HCT116 (cell line): ENCODE data around the gene STAG1. TPM values are rescaled to one million over a fixed set of nuclear protein-coding genes. Genes with fewer than 3 reads are reported as not detected.

Source experiments
- ATAC-seq: fragments of 200-7000 bp; cut with Tn5 transposase; 2 replicates; pipeline ENCODE4 v1.9.1; 2020; ENCODE audit warnings: mild to moderate bottlenecking, moderate library complexity
- BruUV-seq: library from RNA; stranded (reverse); fragments of 400-500 nt; replicated peaks from 2 replicates; lab custom pipeline; 2021; lab: Mats Ljungman, UMichigan
- CTCF ChIA-PET: fragments of 300-600 bp; sonication (Branson Sonifier 250); formaldehyde crosslinking; loops from one replicate; lab custom pipeline; 2021; ENCODE audit warnings: antibody characterized with exemption; lab: Charles Lee
- POLR2A ChIA-PET: fragments of 300-600, 350-600 bp; sonication (Branson Sonifier 250); formaldehyde crosslinking; loops from one replicate; lab custom pipeline; 2021; ENCODE audit warnings: antibody characterized with exemption; lab: Charles Lee
- RAD21 ChIA-PET, 2 experiments: fragments of 300-600 bp; sonication (Branson Sonifier 250); formaldehyde crosslinking; loops; one replicate each; lab custom pipeline; 2023; ENCODE audit warnings: low total read pairs in 2 of 2; ENCODE audit not compliant: uncharacterized antibody in 2 of 2, unreplicated experiment in 2 of 2, low non-redundant PET in 1 of 2; lab: Charles Lee
- DNase-seq: peaks from one replicate; pipeline ENCODE4 v3.0.0-alpha.2; 2010; ENCODE audit warnings: low read depth, low spot score
- H2AFZ ChIP-seq: fragments of 200-600 bp; shearing (Covaris generic), sonication (generic); 2 replicates; pipeline ENCODE4 v1.6.1; 2017; ENCODE audit warnings: low read depth, mixed run types, mixed read lengths, antibody characterized with exemption, low read length; ENCODE audit not compliant: poor library complexity, severe bottlenecking
- H3K27ac ChIP-seq: 2 replicates; pipeline ENCODE4 v1.5.1; 2012; ENCODE audit warnings: low read depth, low read length
- H3K27me3 ChIP-seq: fragments of 200-600 bp; sonication (generic); 2 replicates; pipeline ENCODE4 v1.6.1; 2016; ENCODE audit warnings: mixed run types, low read length, mixed read lengths; ENCODE audit not compliant: insufficient read depth
- H3K36me3 ChIP-seq, 2 experiments: fragments of 200-500 bp in 1 of 2; fragments of 200-600 bp in 1 of 2; sonication (Bioruptor generic) in 1 of 2; sonication (generic) in 1 of 2; 2 replicates each; pipeline versions ENCODE4 v1.5.1 to v1.6.1; 2014 to 2016; ENCODE audit warnings: low read length in 2 of 2, inconsistent platforms in 1 of 2, mixed read lengths in 1 of 2, mixed run types in 1 of 2; ENCODE audit not compliant: insufficient read depth in 2 of 2, control insufficient read depth in 1 of 2
- H3K4me1 ChIP-seq, 2 experiments: fragments of 200-600 bp in 1 of 2; sonication (generic) in 1 of 2; 2 replicates each; pipeline versions ENCODE4 v1.5.1 to v1.6.1; 2012 to 2017; ENCODE audit warnings: low read length in 2 of 2, inconsistent platforms in 1 of 2, mild to moderate bottlenecking in 1 of 2, mixed read lengths in 1 of 2, mixed run types in 1 of 2, moderate library complexity in 1 of 2; ENCODE audit not compliant: insufficient read depth in 2 of 2, control insufficient read depth in 1 of 2
- H3K4me2 ChIP-seq: fragments of 200-600 bp; sonication (generic); 2 replicates; pipeline ENCODE4 v1.6.1; 2017; ENCODE audit warnings: mixed run types, low read length, mixed read lengths
- H3K4me3 ChIP-seq, 2 experiments: fragments of 200-600 bp in 1 of 2; sonication (generic) in 1 of 2; replicated peaks in 1 of 2; 2 replicates each; pipeline ENCODE4 v1.5.1; 2011 to 2016; ENCODE audit warnings: low read length in 2 of 2, control low read depth in 1 of 2, low read depth in 1 of 2, mild to moderate bottlenecking in 1 of 2, mixed read lengths in 1 of 2, mixed run types in 1 of 2
- H3K79me2 ChIP-seq: fragments of 200-600 bp; sonication (generic); 2 replicates; pipeline ENCODE4 v1.6.1; 2017; ENCODE audit warnings: mild to moderate bottlenecking, mixed run types, low read length, moderate library complexity, mixed read lengths; ENCODE audit not compliant: insufficient read depth
- H3K9ac ChIP-seq: fragments of 200-600 bp; sonication (generic); 2 replicates; pipeline ENCODE4 v1.6.1; 2016; ENCODE audit warnings: low read length, mixed read lengths
- H3K9me2 ChIP-seq: fragments of 200-600 bp; sonication (generic), shearing (Covaris generic); 2 replicates; pipeline ENCODE4 v1.6.1; 2017; ENCODE audit warnings: mixed run types, mild to moderate bottlenecking, moderate library complexity; ENCODE audit not compliant: insufficient read depth
- H3K9me3 ChIP-seq, 2 experiments: fragments of 200-500 bp in 1 of 2; fragments of 200-600 bp in 1 of 2; sonication (Bioruptor generic) in 1 of 2; sonication (generic) in 1 of 2; 2 replicates each; pipeline ENCODE4 v1.6.1; 2014 to 2017; ENCODE audit warnings: low read length in 2 of 2, mixed read lengths in 2 of 2, inconsistent platforms in 1 of 2, low read depth in 1 of 2, mild to moderate bottlenecking in 1 of 2, mixed run types in 1 of 2, moderate library complexity in 1 of 2; ENCODE audit not compliant: control insufficient read depth in 1 of 2, insufficient read depth in 1 of 2
- H4K20me1 ChIP-seq: fragments of 200-600 bp; sonication (generic), shearing (Covaris generic); 2 replicates; pipeline ENCODE4 v1.6.1; 2017; ENCODE audit warnings: mixed run types, mild to moderate bottlenecking, moderate library complexity; ENCODE audit not compliant: insufficient read depth
- ATF3 ChIP-seq: IDR thresholded peaks from 2 replicates; pipeline ENCODE4 v1.6.1; 2012
- CTCF ChIP-seq, 3 experiments: fragments of 200-600 bp in 1 of 3; sonication (generic) in 1 of 3; IDR thresholded peaks in 2 of 3; conservative IDR thresholded peaks in 1 of 3; 2 replicates each; pipeline ENCODE4 v1.5.1; 2012 to 2017; ENCODE audit warnings: low read depth in 2 of 3, low read length in 2 of 3, antibody characterized with exemption in 1 of 3, borderline replicate concordance in 1 of 3, control low read depth in 1 of 3, mild to moderate bottlenecking in 1 of 3, mixed read lengths in 1 of 3, mixed run types in 1 of 3, moderate library complexity in 1 of 3; ENCODE audit not compliant: insufficient read depth in 1 of 3
- ELF1 ChIP-seq: IDR thresholded peaks from 2 replicates; pipeline ENCODE4 v1.6.1; 2012; ENCODE audit warnings: low read depth, borderline replicate concordance
- EZH2phosphoT487 ChIP-seq: fragments of 200-600 bp; IDR thresholded peaks from 2 replicates; pipeline ENCODE4 v1.6.1; 2018; ENCODE audit warnings: antibody characterized with exemption, borderline replicate concordance
- FOSL1 ChIP-seq: IDR thresholded peaks from 2 replicates; pipeline ENCODE4 v1.6.1; 2012; ENCODE audit warnings: low read depth
- JUND ChIP-seq: IDR thresholded peaks from 2 replicates; pipeline ENCODE4 v1.6.1; 2012
- MAX ChIP-seq: IDR thresholded peaks from 2 replicates; pipeline ENCODE4 v1.6.1; 2012
- POLR2AphosphoS5 ChIP-seq: IDR thresholded peaks from 2 replicates; pipeline ENCODE4 v1.6.1; 2011; ENCODE audit warnings: mild to moderate bottlenecking, low read depth, low read length, moderate library complexity
- SIN3A ChIP-seq: IDR thresholded peaks from 2 replicates; pipeline ENCODE4 v1.6.1; 2012; ENCODE audit warnings: low read depth
- SP1 ChIP-seq: IDR thresholded peaks from 2 replicates; pipeline ENCODE4 v1.6.1; 2012; ENCODE audit warnings: low read depth
- TCF7L2 ChIP-seq: IDR thresholded peaks from 2 replicates; pipeline ENCODE4 v1.7.0; 2011; ENCODE audit warnings: borderline replicate concordance, inconsistent platforms; ENCODE audit not compliant: insufficient read depth, insufficient read length; ENCODE audit errors: extremely low read depth
- YY1 ChIP-seq: IDR thresholded peaks from 2 replicates; pipeline ENCODE4 v1.6.1; 2011; ENCODE audit warnings: low read length, low read depth, moderate library complexity, mild to moderate bottlenecking; ENCODE audit not compliant: insufficient replicate concordance; ENCODE audit errors: extremely low read depth
- ZFX ChIP-seq: fragments of 450-650 bp; IDR thresholded peaks from 2 replicates; pipeline ENCODE4 v1.6.1; 2017
- ZNF274 ChIP-seq: fragments of 200-500 bp; sonication (Bioruptor generic); IDR thresholded peaks from 2 replicates; pipeline ENCODE4 v1.6.1; 2014; ENCODE audit warnings: mild to moderate bottlenecking, low read depth, low read length, inconsistent platforms
- intact Hi-C: fragments of 100-400 bp; cut with micrococcal nuclease; formaldehyde crosslinking; loops from 2 replicates; pipeline ENCODE4 v1.10.0; 2022
- total RNA-seq: library from RNA; stranded (reverse); gene quantifications from one replicate; pipeline ENCODE4 v1.2.1, GENCODE V29; 2021; ENCODE audit not compliant: unreplicated experiment
- TF ChIP-seq, protein P1 (sequence below): IDR thresholded peaks from 2 replicates; pipeline ENCODE4 v1.6.1; 2011; ENCODE audit warnings: mild to moderate bottlenecking, low read length, moderate library complexity; ENCODE audit not compliant: insufficient replicate concordance; ENCODE audit errors: extremely low read depth

The STAG1 gene
- total RNA-seq, 1 experiment from 2014 or later = 29.4 TPM

DNA sequence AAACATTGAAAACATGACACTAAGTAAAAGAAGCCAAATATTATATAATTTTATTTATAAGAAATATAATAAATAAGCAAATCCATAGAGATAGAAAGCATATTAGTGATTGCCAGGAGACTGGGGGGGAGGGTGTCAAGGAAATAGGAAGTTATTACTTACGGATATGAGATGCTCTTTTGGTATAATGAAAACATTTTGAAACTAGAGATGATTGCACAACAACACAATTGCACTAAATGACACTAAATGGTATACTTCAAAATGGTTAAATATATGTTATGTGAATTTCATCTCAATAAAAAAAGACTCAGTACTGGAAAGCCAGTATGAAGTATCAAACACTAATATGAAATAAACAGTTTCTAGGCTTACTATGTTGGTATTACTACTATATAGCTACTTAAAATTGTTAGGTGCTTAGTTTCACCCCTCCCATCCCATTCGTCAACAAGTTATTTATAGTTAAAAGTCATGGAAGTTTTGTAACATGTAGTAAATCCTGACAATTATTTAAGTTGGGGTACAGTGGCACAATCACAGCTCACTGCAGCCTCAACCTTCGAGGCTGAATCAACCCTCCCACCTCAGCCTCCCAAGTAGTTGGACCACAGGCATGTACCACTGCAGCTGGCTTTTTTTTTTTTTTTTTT is 43.7 kb downstream of the STAG1 start:
- DNase-seq = no peak
- BruUV-seq = no TSS peak
- no peak overlapping the region for H3K4me3 ChIP-seq
- H3K4me2 ChIP-seq = no peak overlapping the region
- no peak overlapping the region for H2AFZ ChIP-seq
- no peaks in the 10 kb centered on the region for H3K27me3 ChIP-seq
- CTCF ChIA-PET = no interaction called here
- peaks cover 98% of the 10 kb centered on the region for H3K79me2 ChIP-seq
- POLR2A ChIA-PET = no interaction called here
- H3K9ac ChIP-seq = no peak overlapping the region
- no peaks in the 10 kb centered on the region for H3K9me3 ChIP-seq
- H4K20me1 ChIP-seq = no peaks in the 10 kb centered on the region
- no peaks in the 10 kb centered on the region for H3K36me3 ChIP-seq
- no peak for TF ChIP-seq ZNF274
- no peak for TF ChIP-seq JUND
- TF ChIP-seq, all 23 proteins: peak for 0
- Histone ChIP-seq H3K9me2 (no peaks in the 10 kb centered on the region), H3K4me1 (peaks cover 0 to 9% of the 10 kb centered on the region in 2 experiments; a peak in 1 of 4 replicates), H3K27ac (no peak overlapping the region)
- RAD21 ChIA-PET = no interaction called here
- intact Hi-C loops = no loop called here
- no peak for ATAC-seq

DNA sequence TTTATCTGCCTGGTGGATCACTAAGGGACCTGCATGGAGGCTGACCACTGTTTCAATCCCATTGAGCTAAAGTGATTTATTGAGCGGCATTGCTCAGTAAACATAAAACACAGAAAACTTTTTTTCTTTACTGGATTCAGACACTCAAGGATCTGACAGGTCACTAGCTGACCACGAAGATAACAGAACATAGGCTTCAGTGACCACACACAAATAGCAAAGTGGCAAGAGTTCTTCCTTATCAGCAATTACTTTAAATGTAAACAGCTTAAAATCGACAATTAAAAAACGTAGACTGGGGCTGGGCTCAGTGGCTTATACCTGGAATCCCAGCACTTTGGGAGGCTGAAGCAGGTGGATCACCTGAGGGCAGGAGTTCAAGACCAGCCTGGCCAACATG is 48.7 kb downstream of the STAG1 start:
- Histone ChIP-seq H3K9me3 (no peaks in the 10 kb centered on the region), H3K4me1 (no peaks in the 10 kb centered on the region)
- no peak for DNase-seq
- TF ChIP-seq MAX (no peak), ATF3 (no peak), EZH2phosphoT487 (no peak), ELF1 (no peak), POLR2AphosphoS5 (no peak), FOSL1 (no peak), YY1 (no peak), JUND (no peak), SP1 (no peak), ZFX (no peak), ZNF274 (no peak), TCF7L2 (no peak), SIN3A (no peak), CTCF (IDR thresholded peaks at IDR 0.05 in 2 of 3, conservative IDR thresholded peaks at IDR 0.05 in 1 of 3; ENCODE audit: borderline replicate concordance in 1 of 3, insufficient read depth in 1 of 3, low read depth in 2 of 3, low read length in 2 of 3) (no peak)
- TF ChIP-seq, protein P1, sequence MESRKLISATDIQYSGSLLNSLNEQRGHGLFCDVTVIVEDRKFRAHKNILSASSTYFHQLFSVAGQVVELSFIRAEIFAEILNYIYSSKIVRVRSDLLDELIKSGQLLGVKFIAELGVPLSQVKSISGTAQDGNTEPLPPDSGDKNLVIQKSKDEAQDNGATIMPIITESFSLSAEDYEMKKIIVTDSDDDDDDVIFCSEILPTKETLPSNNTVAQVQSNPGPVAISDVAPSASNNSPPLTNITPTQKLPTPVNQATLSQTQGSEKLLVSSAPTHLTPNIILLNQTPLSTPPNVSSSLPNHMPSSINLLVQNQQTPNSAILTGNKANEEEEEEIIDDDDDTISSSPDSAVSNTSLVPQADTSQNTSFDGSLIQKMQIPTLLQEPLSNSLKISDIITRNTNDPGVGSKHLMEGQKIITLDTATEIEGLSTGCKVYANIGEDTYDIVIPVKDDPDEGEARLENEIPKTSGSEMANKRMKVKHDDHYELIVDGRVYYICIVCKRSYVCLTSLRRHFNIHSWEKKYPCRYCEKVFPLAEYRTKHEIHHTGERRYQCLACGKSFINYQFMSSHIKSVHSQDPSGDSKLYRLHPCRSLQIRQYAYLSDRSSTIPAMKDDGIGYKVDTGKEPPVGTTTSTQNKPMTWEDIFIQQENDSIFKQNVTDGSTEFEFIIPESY = no peak
- TF ChIP-seq, all 23 proteins: peak for 0
- RAD21 ChIA-PET = no interaction called here
- intact Hi-C loops = no loop called here
- Histone ChIP-seq H3K4me2 (no peak overlapping the region), H3K27me3 (no peaks in the 10 kb centered on the region), H4K20me1 (no peaks in the 10 kb centered on the region), H3K36me3 (no peaks in the 10 kb centered on the region), H3K4me3 (no peak overlapping the region), H3K9ac (no peak overlapping the region), H3K9me2 (no peaks in the 10 kb centered on the region), H2AFZ (no peak overlapping the region), H3K27ac (no peak overlapping the region), H3K79me2 (peaks cover 97% of the 10 kb centered on the region)
- CTCF ChIA-PET = interaction anchor here (0.7 kb wide), 1 partner anchor 416 kb away, joined by 3 read pairs; no protein-coding TSS in a partner anchor
- BruUV-seq = no TSS peak
- no peak for ATAC-seq
- POLR2A ChIA-PET = no interaction called here
